ENCODE data around the gene MYG1.

Gene MYG1

GRCh38 chr12:53299454-53300180 lies at the start of gene MYG1:
Gene MYG1 (plus strand): TSS chr12:53299695. CDS start chr12:53299738, 43 bp downstream.
- H3K4me3 ChIP-seq (replicated peaks in 1 of 2; ENCODE audit: low read depth in 2 of 2, low read length in 2 of 2) = peak within 1 kb of the TSS; percentile 92 to 93
- peak; percentile 20 for TF ChIP-seq CTCF (IDR thresholded peaks at IDR 0.05; ENCODE audit: low read depth, low read length)

DNA sequence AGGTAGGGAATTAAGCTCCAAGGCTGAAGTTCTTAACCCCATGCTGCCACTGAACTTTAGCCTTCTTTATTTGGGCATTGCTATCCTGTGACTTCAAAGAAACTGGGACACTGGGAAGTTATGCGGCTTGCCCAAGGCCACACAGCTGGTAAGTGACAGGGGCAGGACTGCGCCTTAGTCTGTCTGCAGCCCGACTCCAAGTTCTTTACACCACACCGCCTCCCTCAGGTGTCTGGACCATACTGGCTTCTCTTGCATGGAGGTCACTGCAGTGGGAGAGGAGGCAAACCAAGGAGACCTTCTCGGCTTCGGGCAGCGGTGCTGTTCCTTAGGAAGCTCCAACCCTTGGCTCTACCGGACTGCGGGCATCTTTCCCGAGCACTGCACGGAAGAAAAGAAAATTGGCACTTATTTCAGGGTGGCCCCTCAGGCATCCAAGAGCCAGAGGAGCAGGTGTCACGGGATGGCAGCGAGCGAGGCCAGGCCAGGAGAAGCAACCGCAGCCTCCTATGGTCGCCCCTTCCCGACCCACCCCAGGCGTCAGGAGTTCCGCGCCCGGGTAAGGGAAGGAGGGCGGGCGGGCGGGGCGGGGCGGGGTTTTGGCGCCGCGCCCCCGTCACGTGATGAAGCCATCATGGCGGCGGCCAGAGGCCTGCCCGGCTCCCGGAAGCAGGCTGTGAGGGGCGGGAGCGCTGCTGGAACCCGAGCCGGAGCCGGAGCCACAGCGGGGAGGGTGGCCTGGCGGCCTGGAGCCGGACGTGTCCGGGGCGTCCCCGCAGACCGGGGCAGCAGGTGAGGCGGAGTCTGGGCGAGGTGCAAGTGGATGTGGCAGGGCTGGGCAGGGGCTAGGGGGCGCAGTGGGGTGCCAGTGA lies 47.8 kb upstream of the MYG1 start:
- peak; percentile 31 for TF ChIP-seq CTCF (IDR thresholded peaks at IDR 0.05; ENCODE audit: low read depth, low read length)
- H3K4me3 ChIP-seq (replicated peaks in 1 of 2; ENCODE audit: low read depth in 2 of 2, low read length in 2 of 2) = peak overlapping the region; percentile 82 to 91
- DNase-seq (ENCODE audit: low read depth in 2 of 2) = peak; percentile 60 to 76

More at GRCh38 chr12:53299454-53300180, at the start of gene MYG1:
- DNase-seq (ENCODE audit: low read depth in 2 of 2) = peak; percentile 88 to 92

DNA sequence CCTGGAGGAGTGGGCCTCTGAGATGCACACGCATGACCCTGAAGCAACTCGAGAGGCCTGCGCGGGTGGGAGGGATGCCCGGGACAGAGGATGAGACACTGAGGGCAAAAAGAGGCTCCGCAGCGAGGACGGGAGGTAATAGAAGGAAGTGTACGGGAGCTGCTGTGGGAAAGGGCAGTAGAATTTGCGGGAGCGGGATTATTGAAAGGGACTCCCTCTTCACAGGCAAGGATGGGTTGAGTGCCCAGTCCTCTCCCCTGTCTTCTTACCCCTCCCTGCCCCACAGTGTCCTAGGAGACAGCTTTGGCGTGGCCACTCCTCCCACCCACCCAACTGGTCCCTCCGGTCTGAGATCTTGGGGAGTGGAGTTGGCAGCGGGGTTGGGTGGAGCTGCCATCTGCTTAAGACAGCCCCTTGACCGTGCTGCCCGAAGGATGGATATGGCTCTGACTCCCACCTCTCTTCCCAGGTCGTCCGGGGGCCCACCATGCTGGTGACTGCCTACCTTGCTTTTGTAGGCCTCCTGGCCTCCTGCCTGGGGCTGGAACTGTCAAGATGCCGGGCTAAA lies 47.1 kb upstream of the MYG1 start:
- no peak for TF ChIP-seq CTCF (IDR thresholded peaks at IDR 0.05; ENCODE audit: low read depth, low read length)
- DNase-seq (ENCODE audit: low read depth in 2 of 2) = no peak
- peak overlapping the region; percentile 82 to 91 for H3K4me3 ChIP-seq (replicated peaks in 1 of 2; ENCODE audit: low read depth in 2 of 2, low read length in 2 of 2)

- no peak for DNase-seq (ENCODE audit: low read depth in 2 of 2)
- peak overlapping the region in 1 of 2 donors; percentile 91 for H3K4me3 ChIP-seq (replicated peaks in 1 of 2; ENCODE audit: low read depth in 2 of 2, low read length in 2 of 2)
- no peak for TF ChIP-seq CTCF (IDR thresholded peaks at IDR 0.05; ENCODE audit: low read depth, low read length)
Measured at GRCh38 chr12:53253298-53253697, 46.2 kb upstream of the MYG1 start.

DNA sequence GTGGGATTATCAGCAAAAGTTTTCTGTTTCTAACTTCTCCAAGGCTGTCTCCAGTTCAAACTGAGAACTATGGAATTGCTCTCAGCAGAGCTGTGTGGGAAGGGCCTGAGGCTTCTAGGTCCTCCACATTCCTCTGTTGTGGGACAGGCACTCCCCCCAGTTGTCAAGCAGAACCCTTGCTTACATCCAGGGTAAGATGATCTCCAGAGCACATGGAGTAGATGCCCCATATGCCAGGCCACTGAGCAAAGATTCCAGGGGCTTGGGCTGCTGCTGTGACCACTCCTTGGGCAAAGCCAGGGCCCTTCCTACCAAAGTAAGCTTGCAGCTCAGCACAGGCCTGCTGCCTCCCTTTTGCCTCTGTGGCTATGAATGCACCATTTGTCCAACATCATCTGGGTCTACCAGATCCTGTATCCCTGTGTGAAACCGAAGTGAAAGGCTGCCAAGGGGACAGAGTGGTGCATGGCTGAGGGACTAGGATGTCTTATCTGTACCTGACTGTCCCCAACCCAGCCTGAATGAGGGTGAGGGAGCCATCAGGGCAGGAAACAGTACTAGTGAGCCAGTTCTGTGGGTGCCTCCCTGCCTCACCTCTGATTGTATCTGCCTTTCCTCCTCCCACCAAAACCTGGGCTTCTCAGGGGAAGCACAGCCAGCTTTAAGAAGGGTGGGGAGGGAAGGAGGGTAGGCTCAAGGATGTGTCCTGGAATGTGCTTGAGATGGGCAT lies 44.5 kb upstream of the MYG1 start:
- no peak for TF ChIP-seq CTCF (IDR thresholded peaks at IDR 0.05; ENCODE audit: low read depth, low read length)
- H3K4me3 ChIP-seq (replicated peaks in 1 of 2; ENCODE audit: low read depth in 2 of 2, low read length in 2 of 2) = no peak overlapping the region
- DNase-seq (ENCODE audit: low read depth in 2 of 2) = no peak

DNA sequence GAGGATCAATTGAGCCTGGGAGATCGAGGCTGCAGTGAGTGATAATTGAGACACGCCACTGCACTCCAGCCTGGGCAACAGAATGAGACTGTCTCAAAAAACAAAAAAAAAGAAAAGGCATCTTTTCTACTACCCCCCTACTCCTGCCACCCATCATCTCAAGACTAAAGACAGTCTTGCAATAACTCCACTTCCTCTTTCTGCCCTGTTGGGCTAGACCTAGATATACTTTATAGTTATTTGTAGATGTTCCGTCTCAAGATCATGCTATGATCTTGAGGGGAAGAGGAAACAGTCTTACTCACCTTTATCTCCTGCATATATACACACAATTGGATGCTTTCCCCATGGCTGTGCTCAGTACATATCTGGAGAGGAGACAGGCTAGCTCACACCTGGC lies 43.5 kb upstream of the MYG1 start:
- H3K4me3 ChIP-seq (replicated peaks in 1 of 2; ENCODE audit: low read depth in 2 of 2, low read length in 2 of 2) = no peak overlapping the region
- no peak for DNase-seq (ENCODE audit: low read depth in 2 of 2)
- TF ChIP-seq CTCF (IDR thresholded peaks at IDR 0.05; ENCODE audit: low read depth, low read length) = no peak

Data from cardiac fibroblast (primary cell).